ENCODE data around the gene USP25. TPM values are rescaled to one million over a fixed set of nuclear protein-coding genes. Genes with fewer than 3 reads are reported as not detected.

Gene USP25
- total RNA-seq, 6 donors from 2014 or later: 44.1 to 120 (median 61.5) TPM

- Histone ChIP-seq H3K4me3 (no peak overlapping the region), H3K27me3 (no peaks in the 10 kb centered on the region), H3K4me1 (peaks cover 42 to 47% (median 46%) of the 10 kb centered on the region in 4 donors), H3K9me3 (no peaks in the 10 kb centered on the region), H3K36me3 (no peaks in the 10 kb centered on the region), H3K27ac (peak overlapping the region in 2 of 4 donors; percentile 13 to 50)
- 95 to 96% methylated on average over 8 to 13 of the region's 13 CpGs for WGBS, 2 donors
- no peak for TF ChIP-seq POLR2AphosphoS5 (IDR thresholded peaks at IDR 0.05)
- TF ChIP-seq, protein P1, sequence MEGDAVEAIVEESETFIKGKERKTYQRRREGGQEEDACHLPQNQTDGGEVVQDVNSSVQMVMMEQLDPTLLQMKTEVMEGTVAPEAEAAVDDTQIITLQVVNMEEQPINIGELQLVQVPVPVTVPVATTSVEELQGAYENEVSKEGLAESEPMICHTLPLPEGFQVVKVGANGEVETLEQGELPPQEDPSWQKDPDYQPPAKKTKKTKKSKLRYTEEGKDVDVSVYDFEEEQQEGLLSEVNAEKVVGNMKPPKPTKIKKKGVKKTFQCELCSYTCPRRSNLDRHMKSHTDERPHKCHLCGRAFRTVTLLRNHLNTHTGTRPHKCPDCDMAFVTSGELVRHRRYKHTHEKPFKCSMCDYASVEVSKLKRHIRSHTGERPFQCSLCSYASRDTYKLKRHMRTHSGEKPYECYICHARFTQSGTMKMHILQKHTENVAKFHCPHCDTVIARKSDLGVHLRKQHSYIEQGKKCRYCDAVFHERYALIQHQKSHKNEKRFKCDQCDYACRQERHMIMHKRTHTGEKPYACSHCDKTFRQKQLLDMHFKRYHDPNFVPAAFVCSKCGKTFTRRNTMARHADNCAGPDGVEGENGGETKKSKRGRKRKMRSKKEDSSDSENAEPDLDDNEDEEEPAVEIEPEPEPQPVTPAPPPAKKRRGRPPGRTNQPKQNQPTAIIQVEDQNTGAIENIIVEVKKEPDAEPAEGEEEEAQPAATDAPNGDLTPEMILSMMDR (IDR thresholded peaks at IDR 0.05): no peak
- no peak for TF ChIP-seq POLR2A (IDR thresholded peaks at IDR 0.05)
- TF ChIP-seq EP300 (IDR thresholded peaks at IDR 0.05): no peak
- DNase-seq (peak in 1 of 2 donors; percentile 25), ATAC-seq (ENCODE audit: low FRiP score in 2 of 2) (peak; percentile 19 to 34)
Measured at GRCh38 chr21:15742694-15743093, 12.9 kb downstream of the USP25 start.

DNA sequence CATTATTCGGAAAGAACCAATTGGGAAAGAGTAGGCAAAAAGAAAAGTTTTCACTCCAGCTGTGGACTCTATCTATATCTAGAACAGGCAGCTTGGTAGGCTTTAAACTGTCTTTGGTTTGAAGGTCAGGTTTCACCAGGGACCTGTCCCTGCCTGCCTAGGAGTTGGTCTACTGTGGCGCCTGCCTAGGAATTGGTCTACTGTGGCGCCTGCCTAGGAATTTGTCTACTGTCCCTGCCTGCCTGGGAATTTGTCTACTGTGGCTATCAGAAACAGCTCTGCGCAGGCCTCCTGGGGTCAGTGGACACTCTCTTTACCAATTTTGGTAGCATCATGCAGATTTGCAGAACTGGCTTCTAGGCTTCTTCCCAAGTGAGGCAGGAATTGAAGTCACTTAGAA is 13.8 kb downstream of the USP25 start:
- no peak for ATAC-seq (ENCODE audit: low FRiP score in 2 of 2)

DNA sequence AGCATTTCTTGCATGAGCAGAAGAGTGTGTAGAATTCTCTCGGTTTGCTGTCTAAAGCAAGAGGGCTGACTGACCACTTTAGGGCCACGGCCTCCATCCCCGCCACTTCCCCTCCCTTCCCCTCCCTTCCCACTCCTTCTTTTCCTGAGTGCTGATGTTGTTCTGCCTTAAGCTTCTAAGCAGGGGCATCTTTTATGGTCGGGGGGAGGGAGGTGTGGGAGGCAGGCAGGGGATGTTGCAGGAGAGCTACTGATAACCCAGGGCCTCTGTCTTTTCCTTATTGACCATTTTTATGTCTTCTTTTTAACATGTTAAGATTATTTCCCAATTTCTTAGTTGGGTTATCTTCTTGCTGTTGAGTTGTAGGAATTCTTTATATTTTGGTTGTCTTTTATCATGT is 15.1 kb downstream of the USP25 start:
- 80 to 81% methylated on average over 4 of the region's 4 CpGs for WGBS, 2 donors
- ATAC-seq (ENCODE audit: low FRiP score in 2 of 2) (no peak), DNase-seq (no peak)
- Histone ChIP-seq H3K27me3 (no peaks in the 10 kb centered on the region), H3K9me3 (no peaks in the 10 kb centered on the region), H3K36me3 (no peaks in the 10 kb centered on the region), H3K27ac (no peak overlapping the region), H3K4me3 (no peak overlapping the region), H3K4me1 (peaks cover 29 to 50% (median 40%) of the 10 kb centered on the region in 4 donors)
- TF ChIP-seq POLR2AphosphoS5 (IDR thresholded peaks at IDR 0.05) (no peak), POLR2A (IDR thresholded peaks at IDR 0.05) (no peak), EP300 (IDR thresholded peaks at IDR 0.05) (no peak)
- TF ChIP-seq, protein P1 (IDR thresholded peaks at IDR 0.05): no peak

More for the DNA sequence above, 13.8 kb downstream of the USP25 start:
- Histone ChIP-seq H3K9me3 (no peaks in the 10 kb centered on the region), H3K4me3 (no peak overlapping the region), H3K36me3 (no peaks in the 10 kb centered on the region), H3K27ac (no peak overlapping the region), H3K27me3 (no peaks in the 10 kb centered on the region), H3K4me1 (peaks cover 37 to 50% (median 45%) of the 10 kb centered on the region in 4 donors)
- no peak for DNase-seq
- WGBS, 2 donors: 88 to 99% methylated on average over 2 to 4 of the region's 4 CpGs
- TF ChIP-seq, protein P1 (IDR thresholded peaks at IDR 0.05): no peak
- TF ChIP-seq EP300 (IDR thresholded peaks at IDR 0.05) (no peak), POLR2A (IDR thresholded peaks at IDR 0.05) (no peak), POLR2AphosphoS5 (IDR thresholded peaks at IDR 0.05) (no peak)

DNA sequence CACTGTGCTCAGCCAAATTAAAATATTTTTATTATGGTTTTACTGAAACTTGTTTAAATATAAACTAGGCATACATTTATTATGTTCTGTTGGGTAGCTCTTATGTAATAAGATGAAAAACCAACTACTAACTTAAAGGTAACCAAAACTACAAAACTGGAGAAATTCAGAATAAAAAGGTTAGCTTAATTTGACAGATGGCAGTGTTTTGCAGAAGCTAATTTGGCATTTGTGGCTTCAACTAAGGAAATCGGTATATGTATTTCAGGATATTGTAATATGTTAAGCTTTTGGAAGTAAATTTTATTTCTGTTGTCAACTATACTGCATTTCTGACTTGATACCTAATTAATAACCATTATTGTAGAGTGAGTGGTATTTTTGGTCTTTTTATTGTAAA is 18.8 kb downstream of the USP25 start:
- no peak for ATAC-seq (ENCODE audit: low FRiP score in 2 of 2)
- Histone ChIP-seq H3K4me3 (no peak overlapping the region), H3K9me3 (no peaks in the 10 kb centered on the region), H3K4me1 (peaks cover 14 to 54% (median 37%) of the 10 kb centered on the region in 4 donors), H3K27ac (no peak overlapping the region), H3K36me3 (no peaks in the 10 kb centered on the region), H3K27me3 (no peaks in the 10 kb centered on the region)
- WGBS, 2 donors: 53 to 81% methylated on average over 1 of the region's 1 CpG
- no peak for DNase-seq
- TF ChIP-seq POLR2AphosphoS5 (IDR thresholded peaks at IDR 0.05) (no peak), EP300 (IDR thresholded peaks at IDR 0.05) (no peak), POLR2A (IDR thresholded peaks at IDR 0.05) (no peak)
- TF ChIP-seq, protein P1 (IDR thresholded peaks at IDR 0.05): no peak
